Vagina (tissue), 2 donors: ENCODE results near the gene COX7A2. TPM values are rescaled to one million over a fixed set of nuclear protein-coding genes. Genes with fewer than 3 reads are reported as not detected.

Source experiments
- DNase-seq, 2 donors: peaks; one replicate each; pipeline ENCODE4 v3.0.0-alpha.2; 2017; ENCODE audit errors: extremely low spot score in 2 of 2
- H3K27ac ChIP-seq: fragments of 200-600 bp; sonication (generic); one replicate; pipeline ENCODE4 v1.5.1; 2019
- H3K27me3 ChIP-seq: fragments of 200-600 bp; sonication (generic); one replicate; pipeline ENCODE4 v1.5.1; 2019
- H3K36me3 ChIP-seq, 2 donors: fragments of 200-600 bp; sonication (generic); one replicate each; pipeline ENCODE4 v1.5.1; 2017 to 2019
- H3K4me1 ChIP-seq: fragments of 200-600 bp; sonication (generic); one replicate; pipeline ENCODE4 v1.5.1; 2019
- H3K4me3 ChIP-seq, 2 donors: fragments of 200-600 bp; sonication (generic); 1 replicate in 1 of 2; 2 replicates in 1 of 2; pipeline ENCODE4 v1.5.1; 2016 to 2019
- H3K9me3 ChIP-seq: fragments of 200-600 bp; sonication (generic); one replicate; pipeline ENCODE4 v1.5.1; 2019
- CTCF ChIP-seq, 3 experiments: fragments of 450-650 bp in 2 of 3; fragments of 200-600 bp in 1 of 3; sonication (generic) in 1 of 3; IDR thresholded peaks; one replicate each; pipeline ENCODE4 v1.5.1; 2017 to 2019; ENCODE audit warnings: antibody characterized with exemption in 3 of 3, mild to moderate bottlenecking in 2 of 3, moderate library complexity in 2 of 3
- POLR2A ChIP-seq, 2 donors: fragments of 450-650 bp; IDR thresholded peaks; one replicate each; pipeline ENCODE4 v1.6.1; 2017; ENCODE audit warnings: antibody characterized with exemption in 2 of 2, mild to moderate bottlenecking in 2 of 2, moderate library complexity in 2 of 2
- POLR2AphosphoS5 ChIP-seq, 2 donors: sonication (generic); formaldehyde crosslinking; IDR thresholded peaks; one replicate each; pipeline ENCODE4 v1.9.0; 2017; ENCODE audit warnings: antibody characterized with exemption in 2 of 2, mild to moderate bottlenecking in 2 of 2, low read depth in 1 of 2; ENCODE audit not compliant: insufficient read depth in 1 of 2
- intact Hi-C: fragments of 100-400 bp; cut with DNase I; formaldehyde crosslinking; loops from one replicate; pipeline ENCODE4 v1.15.1; 2023
- total RNA-seq: library from RNA; depleted of rRNA; stranded (reverse); fragments of >200 nt; gene quantifications from one replicate; pipeline ENCODE4 v1.2.3, GENCODE V29; 2016

Gene COX7A2
- total RNA-seq, 1 donor from 2014 or later = 286 TPM

- no peaks in the 10 kb centered on the region for H3K36me3 ChIP-seq
- H3K4me3 ChIP-seq = peak overlapping the region; percentile 66 to 79
- no peak for TF ChIP-seq CTCF (IDR thresholded peaks at IDR 0.05)
- no peak for TF ChIP-seq POLR2A (IDR thresholded peaks at IDR 0.05)
- TF ChIP-seq POLR2AphosphoS5 (IDR thresholded peaks at IDR 0.05; ENCODE audit: insufficient read depth in 1 of 2, low read depth in 1 of 2) = no peak
- H3K27me3 ChIP-seq = no peaks in the 10 kb centered on the region
- H3K27ac ChIP-seq = peak overlapping the region; percentile 87
- no peaks in the 10 kb centered on the region for H3K9me3 ChIP-seq
- DNase-seq = no peak
- peaks cover 55% of the 10 kb centered on the region for H3K4me1 ChIP-seq
- intact Hi-C loops = loop anchor here (5.0 to 10.0 kb wide), 4 partner anchors 109 to 1462 kb away; no protein-coding TSS in a partner anchor
Measured at GRCh38 chr6:75206576-75207342, 36.8 kb downstream of the COX7A2 start.

- no peaks in the 10 kb centered on the region for H3K9me3 ChIP-seq
- no peaks in the 10 kb centered on the region for H3K36me3 ChIP-seq
- no peaks in the 10 kb centered on the region for H3K27me3 ChIP-seq
- intact Hi-C loops = loop anchor here (5.0 to 10.0 kb wide), 4 partner anchors 109 to 1461 kb away; no protein-coding TSS in a partner anchor
- TF ChIP-seq CTCF (IDR thresholded peaks at IDR 0.05) (peak in 2 of 3 experiments; percentile 5 to 24), POLR2AphosphoS5 (IDR thresholded peaks at IDR 0.05; ENCODE audit: insufficient read depth in 1 of 2, low read depth in 1 of 2) (peak; percentile 63 to 94), POLR2A (IDR thresholded peaks at IDR 0.05) (peak in 1 of 2 donors; percentile 55)
- peak within 1 kb of the TSS; percentile 66 to 79 for H3K4me3 ChIP-seq
- DNase-seq = peak in 1 of 2 donors; percentile 98
- peak within 1 kb of the TSS; percentile 87 for H3K27ac ChIP-seq
- H3K4me1 ChIP-seq = peaks cover 54% of the 10 kb centered on the region
Measured at GRCh38 chr6:75205776-75206575, 37.6 kb downstream of the COX7A2 start, which contains the start of gene COL12A1. Gene COL12A1, minus strand, starts transcription at chr6:75206053. Its CDS starts 3,261 bp downstream, at chr6:75202792.

- H3K27me3 ChIP-seq = no peaks in the 10 kb centered on the region
- H3K36me3 ChIP-seq = no peaks in the 10 kb centered on the region
- no peak for DNase-seq
- peaks cover 54% of the 10 kb centered on the region for H3K4me1 ChIP-seq
- no peaks in the 10 kb centered on the region for H3K9me3 ChIP-seq
- intact Hi-C loops = loop anchor here (5.0 to 10.0 kb wide), 4 partner anchors 108 to 1460 kb away; no protein-coding TSS in a partner anchor
- TF ChIP-seq POLR2AphosphoS5 (IDR thresholded peaks at IDR 0.05; ENCODE audit: insufficient read depth in 1 of 2, low read depth in 1 of 2) (no peak), POLR2A (IDR thresholded peaks at IDR 0.05) (no peak), CTCF (IDR thresholded peaks at IDR 0.05) (no peak)
- H3K27ac ChIP-seq = peak overlapping the region; percentile 87
- peak overlapping the region; percentile 66 to 79 for H3K4me3 ChIP-seq
Measured at GRCh38 chr6:75204959-75205775, 38.4 kb downstream of the COX7A2 start.

GRCh38 chr6:75204217-75204958 is 39.2 kb downstream of the COX7A2 start:
- intact Hi-C loops = loop anchor here (10.0 kb wide), 3 partner anchors 600 to 1460 kb away; no protein-coding TSS in a partner anchor
- H3K36me3 ChIP-seq = no peaks in the 10 kb centered on the region
- peak overlapping the region; percentile 66 to 79 for H3K4me3 ChIP-seq
- TF ChIP-seq CTCF (IDR thresholded peaks at IDR 0.05) (peak in 2 of 3 experiments; percentile 67 to 72), POLR2A (IDR thresholded peaks at IDR 0.05) (no peak), POLR2AphosphoS5 (IDR thresholded peaks at IDR 0.05; ENCODE audit: insufficient read depth in 1 of 2, low read depth in 1 of 2) (peak in 1 of 2 donors; percentile 47)
- no peaks in the 10 kb centered on the region for H3K9me3 ChIP-seq
- H3K27ac ChIP-seq = peak overlapping the region; percentile 87
- no peaks in the 10 kb centered on the region for H3K27me3 ChIP-seq
- peaks cover 54% of the 10 kb centered on the region for H3K4me1 ChIP-seq
- no peak for DNase-seq
